Iris pigment epithelial cell (primary cell): ENCODE results near the gene TBC1D13.
"Not testable (repeated sequence)": the region's sequence is repeated elsewhere in the genome, so short reads cannot be mapped to it uniquely, and the experiment has no call there.

ENCODE experiments used
- DNase-seq: peaks from one replicate; pipeline ENCODE4 v3.0.0-alpha.2; 2011; ENCODE audit warnings: low read depth

Gene TBC1D13

DNA sequence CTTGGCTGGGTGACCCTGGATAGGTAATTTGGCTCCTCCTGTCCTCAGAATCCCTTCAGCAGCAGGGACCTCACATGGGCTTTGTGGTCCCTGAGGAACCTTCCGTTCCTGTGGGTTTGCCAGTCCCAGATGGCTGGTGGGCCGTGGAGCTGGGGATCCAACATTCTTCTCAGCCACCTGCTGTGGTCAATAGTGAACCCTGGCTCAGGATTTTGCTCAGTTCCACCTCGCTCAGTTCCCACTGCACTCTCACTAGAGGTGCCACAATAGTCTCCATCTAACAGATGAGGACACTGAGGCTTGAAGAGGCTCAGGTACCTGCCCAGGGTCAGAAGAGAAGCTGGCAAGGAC is 59.6 kb downstream of the TBC1D13 start:
- no peak for DNase-seq

DNA sequence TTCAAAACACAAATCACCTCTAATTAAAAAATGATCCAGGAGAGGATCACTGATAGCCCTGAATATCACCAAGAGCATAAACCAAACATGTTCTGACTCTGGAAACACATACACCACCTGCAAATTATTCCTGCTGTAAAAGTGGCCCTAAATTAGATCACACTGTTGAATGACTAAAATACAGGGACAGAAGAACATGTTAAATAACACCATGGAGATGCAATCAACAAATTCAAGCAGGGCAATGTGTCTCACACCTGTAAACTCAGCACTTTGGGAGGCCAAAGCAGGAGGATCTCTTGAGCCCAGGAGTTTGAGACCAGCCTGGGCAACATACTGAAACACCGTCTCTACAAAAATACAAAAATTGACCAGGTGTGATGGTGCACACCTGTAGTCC is 60.8 kb downstream of the TBC1D13 start:
- no peak for DNase-seq

DNA sequence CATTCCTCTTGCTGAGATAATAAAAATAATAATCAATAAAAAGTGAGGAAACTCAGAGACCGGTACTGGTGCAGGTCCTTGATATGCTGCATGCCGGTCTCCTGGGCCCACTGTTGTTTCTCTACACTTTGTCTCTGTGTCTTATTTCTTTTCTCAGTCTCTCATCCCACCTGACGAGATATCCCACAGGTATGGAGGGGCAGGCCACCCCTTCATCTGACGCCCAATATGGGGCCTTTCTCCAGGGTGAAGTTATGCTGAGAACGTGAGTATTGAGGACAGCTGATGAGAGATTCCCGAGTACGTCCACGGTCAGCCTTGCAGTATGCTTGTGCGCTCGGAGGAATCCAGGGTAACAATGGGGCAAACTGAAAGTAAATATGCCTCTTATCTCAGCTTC is 64.0 kb downstream of the TBC1D13 start:
- DNase-seq, result not testable (repeated sequence)

- DNase-seq, result peak; percentile 52
Measured at GRCh38 chr9:128851779-128852600, 64.9 kb downstream of the TBC1D13 start.

DNA sequence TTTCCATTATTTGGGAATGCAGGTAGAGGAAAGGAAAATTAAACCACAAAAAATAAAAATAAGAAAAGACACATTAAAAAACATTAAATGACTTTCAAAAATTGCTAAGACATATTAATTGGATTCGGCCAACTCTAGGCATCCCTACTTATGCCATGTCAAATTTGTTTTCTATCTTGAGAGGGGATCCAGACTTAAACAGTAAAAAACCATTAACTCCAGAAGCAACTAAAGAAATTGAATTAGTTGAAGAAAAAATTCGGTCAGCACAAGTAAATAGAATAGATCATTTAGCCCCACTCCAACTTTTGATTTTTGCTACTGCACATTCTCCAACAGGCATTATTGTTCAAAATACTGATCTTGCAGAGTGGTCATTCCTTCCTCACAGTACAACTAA is 65.6 kb downstream of the TBC1D13 start:
- DNase-seq, result not testable (repeated sequence)

DNA sequence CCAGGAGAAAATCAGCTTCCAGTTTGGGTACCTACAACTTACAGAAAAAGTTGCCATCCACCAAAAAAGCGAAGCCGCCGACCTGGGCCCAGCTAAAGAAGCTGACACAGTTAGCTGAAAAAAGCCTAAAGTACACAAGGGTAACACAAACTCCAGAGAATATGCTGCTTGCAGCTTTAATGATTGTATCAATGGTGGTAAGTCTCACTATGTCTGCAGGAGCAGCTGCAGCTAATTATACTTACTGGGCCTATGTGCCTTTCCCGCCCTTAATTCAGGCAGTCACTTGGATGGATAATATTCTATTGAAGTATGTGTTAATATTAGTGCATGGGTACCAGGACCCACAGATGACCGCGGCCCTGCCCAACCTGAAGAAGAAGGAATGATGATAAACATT is 67.4 kb downstream of the TBC1D13 start:
- DNase-seq, result not testable (repeated sequence)

- DNase-seq, result not testable (repeated sequence)
Measured at GRCh38 chr9:128858476-128858875, 71.4 kb downstream of the TBC1D13 start.
